ENCODE results near the gene TIMP2. TPM values are rescaled to one million over a fixed set of nuclear protein-coding genes. Genes with fewer than 3 reads are reported as not detected.

The TIMP2 gene
- total and polyA plus RNA-seq, 2 of the 8 experiments (the other 6 are each of a cell fraction or from before 2014, with no cell fraction given), result 18.2 to 43.3 TPM

DNA sequence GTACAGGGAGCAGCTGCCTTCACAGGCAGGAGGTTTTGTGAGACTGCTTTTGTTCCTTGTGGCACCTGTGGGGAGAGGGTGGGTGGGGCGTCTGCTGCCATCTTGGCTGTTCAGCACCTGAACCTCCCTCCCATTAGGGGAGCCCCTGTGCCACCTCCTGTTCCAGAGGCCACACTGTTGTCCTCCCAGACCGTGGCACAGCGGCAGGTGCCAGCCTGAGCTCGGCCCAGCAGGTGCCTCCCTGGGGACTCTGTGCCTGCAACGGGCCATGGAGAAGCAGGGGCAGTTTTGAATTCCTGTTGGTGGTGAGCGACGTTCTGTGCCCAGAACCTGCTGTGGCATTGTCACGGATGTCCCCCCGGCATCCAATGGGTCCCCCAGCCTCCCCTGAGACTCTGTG is 44.7 kb upstream of the TIMP2 start:
- DNase-seq (ENCODE audit: low read depth in 1 of 2, low spot score in 2 of 2) (no peak), FAIRE-seq (no peak)
- Histone ChIP-seq H3K4me3 (ENCODE audit: extremely low read depth in 1 of 4, insufficient read depth in 2 of 4, low read depth in 3 of 4, low read length in 4 of 4) (no peak overlapping the region), H3K23me2 (ENCODE audit: low read depth, low read length) (no peaks in the 10 kb centered on the region), H3K4me2 (ENCODE audit: insufficient read depth in 1 of 2, low read depth in 2 of 2, low read length in 2 of 2) (no peak overlapping the region), H2BK12ac (ENCODE audit: low read depth, low read length) (no peak overlapping the region), H3K9ac (replicated peaks in 1 of 4; ENCODE audit: extremely low read depth in 1 of 4, low read depth in 3 of 4, low read length in 3 of 4) (no peak overlapping the region), H4K8ac (ENCODE audit: extremely low read depth, insufficient read depth, low read length) (no peak overlapping the region), H4K91ac (replicated peaks; ENCODE audit: insufficient read length, low read length) (no peak overlapping the region), H3K79me1 (ENCODE audit: low read depth, low read length) (no peaks in the 10 kb centered on the region), H4K20me1 (replicated peaks in 1 of 2; ENCODE audit: control insufficient read depth in 1 of 2, insufficient read depth in 2 of 2, low read length in 2 of 2) (peaks cover 0 to 5% of the 10 kb centered on the region in 2 experiments), H3K4me1 (replicated peaks in 1 of 4; ENCODE audit: control insufficient read depth in 3 of 4, insufficient read depth in 4 of 4, low read length in 3 of 4) (peaks cover 0 to 4% (median 3%) of the 10 kb centered on the region in 4 experiments; a peak in 4 of 7 replicates), H3K27ac (ENCODE audit: low read depth, low read length) (no peak overlapping the region), H3K79me2 (ENCODE audit: control insufficient read depth in 1 of 2, insufficient read depth in 2 of 2, low read length in 2 of 2) (no peaks in the 10 kb centered on the region), H2AFZ (ENCODE audit: low read length) (no peak overlapping the region), H3K14ac (ENCODE audit: insufficient read length) (no peak overlapping the region), H2BK15ac (ENCODE audit: low read length) (no peak overlapping the region), H3K9me3 (ENCODE audit: insufficient read depth in 2 of 2, low read depth in 1 of 2, low read length in 1 of 2) (no peaks in the 10 kb centered on the region), H3K56ac (replicated peaks; ENCODE audit: insufficient read length, low read depth, low read length) (no peak overlapping the region), H2BK120ac (replicated peaks; ENCODE audit: low read depth, low read length) (no peak overlapping the region), H3K27me3 (replicated peaks in 1 of 4; ENCODE audit: control insufficient read depth in 3 of 4, extremely low read depth in 1 of 4, insufficient read depth in 3 of 4, low read length in 3 of 4) (no peaks in the 10 kb centered on the region), H2BK5ac (ENCODE audit: low read depth, low read length) (no peak overlapping the region), H3K4ac (replicated peaks; ENCODE audit: insufficient read length, low read depth, low read length) (no peak overlapping the region), H3K18ac (ENCODE audit: extremely low read depth, low read length) (no peak overlapping the region), H4K5ac (ENCODE audit: insufficient read length, low read depth, low read length) (no peak overlapping the region), H2BK20ac (ENCODE audit: low read length) (no peak overlapping the region), H3K36me3 (ENCODE audit: control insufficient read depth in 2 of 4, insufficient read depth in 4 of 4, low read length in 3 of 4) (no peaks in the 10 kb centered on the region; a peak in 2 of 8 replicates), H2AK5ac (ENCODE audit: low read depth, low read length) (no peak overlapping the region), H3K23ac (ENCODE audit: insufficient read length) (no peak overlapping the region)
- WGBS, 2 experiments (ENCODE audit: extremely low coverage in 1 of 2, insufficient coverage in 1 of 2, insufficient read length in 1 of 2, insufficient replicate concordance in 2 of 2, low coverage in 1 of 2, low lambda C conversion rate in 2 of 2, missing lambda C conversion rate in 1 of 2), result 95% methylated on average over 9 of the region's 9 CpGs; no CpG with 5 or more reads in 1 of the 2 experiments
- ChIA-PET POLR2A (ENCODE audit: partially characterized antibody) (interaction anchor here (1.4 kb wide), 1 partner anchor 119 kb away, joined by 3 read pairs; no protein-coding TSS in a partner anchor), CTCF (ENCODE audit: partially characterized antibody) (interaction anchor here (2.1 to 5.4 kb wide), 6 partner anchors 23 to 104 kb away, joined by 8 to 46 read pairs (median 24); no protein-coding TSS in a partner anchor)
- TF ChIP-seq SP4 (IDR thresholded peaks at IDR 0.05; ENCODE audit: low read length) (no peak), KDM5A (IDR thresholded peaks at IDR 0.05; ENCODE audit: low read length) (no peak), ZNF274 (IDR thresholded peaks at IDR 0.05; ENCODE audit: borderline replicate concordance, extremely low read depth, low read length) (no peak), NRF1 (IDR thresholded peaks at IDR 0.05; ENCODE audit: low read depth, low read length) (no peak), KDM4A (IDR thresholded peaks at IDR 0.05; ENCODE audit: low read depth, low read length, severe bottlenecking) (no peak), RAD21 (IDR thresholded peaks at IDR 0.05 in 1 of 2, conservative IDR thresholded peaks at IDR 0.05 in 1 of 2; ENCODE audit: low read depth in 2 of 2, low read length in 2 of 2) (no peak), BRCA1 (IDR thresholded peaks at IDR 0.05; ENCODE audit: low read depth, low read length) (no peak), BCL11A (IDR thresholded peaks at IDR 0.05; ENCODE audit: low read depth in 2 of 2, low read length in 2 of 2) (no peak), POU5F1 (IDR thresholded peaks at IDR 0.05; ENCODE audit: low read depth, low read length) (no peak), POLR2AphosphoS5 (IDR thresholded peaks at IDR 0.05; ENCODE audit: low read depth, low read length) (no peak), CBX5 (IDR thresholded peaks at IDR 0.05; ENCODE audit: low read depth, low read length) (no peak), SIN3A (conservative IDR thresholded peaks at IDR 0.05 in 1 of 2, IDR thresholded peaks at IDR 0.05 in 1 of 2; ENCODE audit: low read depth in 1 of 2, low read length in 2 of 2) (no peak), RBBP5 (IDR thresholded peaks at IDR 0.05; ENCODE audit: borderline replicate concordance, low read depth, low read length) (no peak)
- TF ChIP-seq, protein P1, sequence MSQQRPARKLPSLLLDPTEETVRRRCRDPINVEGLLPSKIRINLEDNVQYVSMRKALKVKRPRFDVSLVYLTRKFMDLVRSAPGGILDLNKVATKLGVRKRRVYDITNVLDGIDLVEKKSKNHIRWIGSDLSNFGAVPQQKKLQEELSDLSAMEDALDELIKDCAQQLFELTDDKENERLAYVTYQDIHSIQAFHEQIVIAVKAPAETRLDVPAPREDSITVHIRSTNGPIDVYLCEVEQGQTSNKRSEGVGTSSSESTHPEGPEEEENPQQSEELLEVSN (IDR thresholded peaks at IDR 0.05), result no peak

All from H1 (cell line).